ENCODE results near the gene PEX10.

The PEX10 gene

GRCh38 chr1:2397007-2397679 is 15.2 kb downstream of the PEX10 start:
- peaks cover 47% of the 10 kb centered on the region for H3K36me3 Mint-ChIP-seq (ENCODE audit: low read depth)
- no peaks in the 10 kb centered on the region for H3K9me3 Mint-ChIP-seq
- H3K4me3 Mint-ChIP-seq: no peak overlapping the region
- no peaks in the 10 kb centered on the region for H3K27me3 Mint-ChIP-seq (ENCODE audit: low read depth)
- H3K27ac Mint-ChIP-seq: no peak overlapping the region
- H3K4me1 Mint-ChIP-seq (ENCODE audit: low read depth): peaks cover 17% of the 10 kb centered on the region

- Mint-ChIP-seq H3K4me3 (no peak overlapping the region), H3K27ac (no peak overlapping the region), H3K4me1 (ENCODE audit: low read depth) (peaks cover 17% of the 10 kb centered on the region), H3K36me3 (ENCODE audit: low read depth) (peaks cover 40% of the 10 kb centered on the region), H3K27me3 (ENCODE audit: low read depth) (no peaks in the 10 kb centered on the region), H3K9me3 (no peaks in the 10 kb centered on the region)
Observed at GRCh38 chr1:2396476-2396875, 15.9 kb downstream of the PEX10 start.

GRCh38 chr1:2396059-2396458 is 16.3 kb downstream of the PEX10 start:
- Mint-ChIP-seq H3K4me1 (ENCODE audit: low read depth) (peaks cover 17% of the 10 kb centered on the region), H3K4me3 (no peak overlapping the region), H3K36me3 (ENCODE audit: low read depth) (peaks cover 38% of the 10 kb centered on the region)

GRCh38 chr1:2395245-2395644 is 17.1 kb downstream of the PEX10 start:
- no peaks in the 10 kb centered on the region for H3K27me3 Mint-ChIP-seq (ENCODE audit: low read depth)
- no peak overlapping the region for H3K4me3 Mint-ChIP-seq
- peaks cover 19% of the 10 kb centered on the region for H3K4me1 Mint-ChIP-seq (ENCODE audit: low read depth)
- H3K9me3 Mint-ChIP-seq: no peaks in the 10 kb centered on the region
- peaks cover 32% of the 10 kb centered on the region for H3K36me3 Mint-ChIP-seq (ENCODE audit: low read depth)
- no peak overlapping the region for H3K27ac Mint-ChIP-seq

More at GRCh38 chr1:2396059-2396458, 16.3 kb downstream of the PEX10 start:
- no peaks in the 10 kb centered on the region for H3K9me3 Mint-ChIP-seq
- H3K27ac Mint-ChIP-seq: no peak overlapping the region
- no peaks in the 10 kb centered on the region for H3K27me3 Mint-ChIP-seq (ENCODE audit: low read depth)

- no peaks in the 10 kb centered on the region for H3K27me3 Mint-ChIP-seq (ENCODE audit: low read depth)
- H3K36me3 Mint-ChIP-seq (ENCODE audit: low read depth): peaks cover 31% of the 10 kb centered on the region
- no peak overlapping the region for H3K27ac Mint-ChIP-seq
- H3K4me1 Mint-ChIP-seq (ENCODE audit: low read depth): peaks cover 19% of the 10 kb centered on the region
- no peaks in the 10 kb centered on the region for H3K9me3 Mint-ChIP-seq
- no peak overlapping the region for H3K4me3 Mint-ChIP-seq
Observed at GRCh38 chr1:2394761-2395160, 17.6 kb downstream of the PEX10 start.

GRCh38 chr1:2394220-2394619 is 18.1 kb downstream of the PEX10 start:
- Mint-ChIP-seq H3K4me1 (ENCODE audit: low read depth) (peaks cover 19% of the 10 kb centered on the region), H3K9me3 (no peaks in the 10 kb centered on the region), H3K36me3 (ENCODE audit: low read depth) (peaks cover 27% of the 10 kb centered on the region), H3K4me3 (no peak overlapping the region), H3K27ac (no peak overlapping the region), H3K27me3 (ENCODE audit: low read depth) (no peaks in the 10 kb centered on the region)

GRCh38 chr1:2393471-2393877 is 18.9 kb downstream of the PEX10 start:
- Mint-ChIP-seq H3K27me3 (ENCODE audit: low read depth) (no peaks in the 10 kb centered on the region), H3K36me3 (ENCODE audit: low read depth) (peaks cover 24% of the 10 kb centered on the region), H3K27ac (peak overlapping the region; percentile 86), H3K4me1 (ENCODE audit: low read depth) (peaks cover 19% of the 10 kb centered on the region), H3K4me3 (peak overlapping the region; percentile 85), H3K9me3 (no peaks in the 10 kb centered on the region)

GRCh38 chr1:2392686-2393085 is 19.7 kb downstream of the PEX10 start:
- Mint-ChIP-seq H3K9me3 (no peaks in the 10 kb centered on the region), H3K36me3 (ENCODE audit: low read depth) (peaks cover 24% of the 10 kb centered on the region), H3K27ac (peak overlapping the region; percentile 86), H3K4me1 (ENCODE audit: low read depth) (peaks cover 19% of the 10 kb centered on the region), H3K4me3 (peak overlapping the region; percentile 85), H3K27me3 (ENCODE audit: low read depth) (no peaks in the 10 kb centered on the region)

- H3K36me3 Mint-ChIP-seq (ENCODE audit: low read depth): peaks cover 18% of the 10 kb centered on the region
- H3K27ac Mint-ChIP-seq: peak overlapping the region; percentile 86
- no peaks in the 10 kb centered on the region for H3K27me3 Mint-ChIP-seq (ENCODE audit: low read depth)
- H3K4me3 Mint-ChIP-seq: peak overlapping the region; percentile 85
- peaks cover 19% of the 10 kb centered on the region for H3K4me1 Mint-ChIP-seq (ENCODE audit: low read depth)
- H3K9me3 Mint-ChIP-seq: no peaks in the 10 kb centered on the region
Observed at GRCh38 chr1:2391931-2392509, 20.3 kb downstream of the PEX10 start.

- peak within 1 kb of the TSS; percentile 85 for H3K4me3 Mint-ChIP-seq
- H3K27me3 Mint-ChIP-seq (ENCODE audit: low read depth): no peaks in the 10 kb centered on the region
- H3K4me1 Mint-ChIP-seq (ENCODE audit: low read depth): peaks cover 19% of the 10 kb centered on the region
- peak within 1 kb of the TSS; percentile 86 for H3K27ac Mint-ChIP-seq
- H3K9me3 Mint-ChIP-seq: no peaks in the 10 kb centered on the region
- H3K36me3 Mint-ChIP-seq (ENCODE audit: low read depth): peaks cover 12% of the 10 kb centered on the region
Observed at GRCh38 chr1:2391041-2391930, 21.1 kb downstream of the PEX10 start, which contains the start of the genes MORN1 and RER1. Gene MORN1 (minus strand): TSS chr1:2391554. CDS start chr1:2391533, 21 bp downstream. Gene RER1 (plus strand): TSS chr1:2391841. CDS start chr1:2395791, 3,950 bp downstream.

GRCh38 chr1:2389644-2390043 is 22.7 kb downstream of the PEX10 start:
- Mint-ChIP-seq H3K27me3 (ENCODE audit: low read depth) (no peaks in the 10 kb centered on the region), H3K4me3 (peak overlapping the region; percentile 77), H3K4me1 (ENCODE audit: low read depth) (peaks cover 19% of the 10 kb centered on the region), H3K27ac (no peak overlapping the region), H3K36me3 (ENCODE audit: low read depth) (peaks cover 12% of the 10 kb centered on the region), H3K9me3 (no peaks in the 10 kb centered on the region)

GRCh38 chr1:2388004-2388913 is 24.1 kb downstream of the PEX10 start:
- Mint-ChIP-seq H3K4me3 (no peak overlapping the region), H3K9me3 (no peaks in the 10 kb centered on the region), H3K36me3 (ENCODE audit: low read depth) (peaks cover 10% of the 10 kb centered on the region), H3K27ac (no peak overlapping the region), H3K4me1 (ENCODE audit: low read depth) (peaks cover 12% of the 10 kb centered on the region), H3K27me3 (ENCODE audit: low read depth) (no peaks in the 10 kb centered on the region)

GRCh38 chr1:2386636-2387611 is 25.4 kb downstream of the PEX10 start:
- Mint-ChIP-seq H3K27ac (no peak overlapping the region), H3K36me3 (ENCODE audit: low read depth) (no peaks in the 10 kb centered on the region), H3K4me1 (ENCODE audit: low read depth) (peaks cover 2% of the 10 kb centered on the region), H3K27me3 (ENCODE audit: low read depth) (no peaks in the 10 kb centered on the region), H3K4me3 (no peak overlapping the region), H3K9me3 (no peaks in the 10 kb centered on the region)

Measured in T-helper 1 cell treated with Interleukin-12 subunit alpha and Interleukin-12 subunit beta and Interleukin-4 antibody, amounts not matched to agents 30 μg/mL and 1 μg/mL, for 36 hours (primary cell).